Measurements from ENCODE around the gene RNF149.
"Not testable (repeated sequence)": the region's sequence is repeated elsewhere in the genome, so short reads cannot be mapped to it uniquely, and the experiment has no call there.

The RNF149 gene

GRCh38 chr2:101253703-101254450 lies 54.6 kb downstream of the RNF149 start:
- Histone ChIP-seq H3K4me2 (peak overlapping the region; percentile 76 to 99 (median 95)), H3K27me3 (no peaks in the 10 kb centered on the region), H3K27ac (peak overlapping the region; percentile 96 to 99 (median 98); a peak in 20 of 22 replicates), H3K36me3 (peaks cover 13 to 48% (median 32%) of the 10 kb centered on the region in 11 experiments), H3K4me1 (peaks cover 25 to 57% (median 39%) of the 10 kb centered on the region in 10 experiments), H3K4me3 (peak overlapping the region; percentile 90 to 100 (median 97)), H3K9me3 (replicated peaks in 1 of 11) (peaks cover 0 to 4% (median 2%) of the 10 kb centered on the region in 11 experiments; a peak in 11 of 22 replicates), H3K9ac (peak overlapping the region; percentile 97 to 100 (median 99)), H4K20me1 (peaks cover 29 to 58% (median 46%) of the 10 kb centered on the region in 11 experiments; a peak in 20 of 22 replicates)
- TF ChIP-seq Cebpa-rat (IDR thresholded peaks at IDR 0.05) = no peak

GRCh38 chr2:101253013-101253702 lies 55.3 kb downstream of the RNF149 start:
- H3K4me1 ChIP-seq = peaks cover 28 to 61% (median 41%) of the 10 kb centered on the region in 10 experiments
- no peak for TF ChIP-seq Cebpa-rat (IDR thresholded peaks at IDR 0.05)
- H3K36me3 ChIP-seq = peaks cover 5 to 41% (median 25%) of the 10 kb centered on the region in 11 experiments; a peak in 21 of 22 replicates
- H3K9ac ChIP-seq = peak overlapping the region; percentile 97 to 100 (median 99)
- no peaks in the 10 kb centered on the region for H3K27me3 ChIP-seq
- peak overlapping the region; percentile 90 to 100 (median 97) for H3K4me3 ChIP-seq
- no peaks in the 10 kb centered on the region for H3K9me3 ChIP-seq (replicated peaks in 1 of 11)
- H3K4me2 ChIP-seq = peak overlapping the region; percentile 76 to 99 (median 95)
- H3K27ac ChIP-seq = peak overlapping the region; percentile 96 to 99 (median 98)
- H4K20me1 ChIP-seq = peaks cover 27 to 50% (median 42%) of the 10 kb centered on the region in 11 experiments; a peak in 20 of 22 replicates

- Histone ChIP-seq H3K9ac (peak within 1 kb of the TSS; percentile 97 to 100 (median 99)), H4K20me1 (peaks cover 26 to 44% (median 38%) of the 10 kb centered on the region in 11 experiments; a peak in 20 of 22 replicates), H3K4me3 (peak within 1 kb of the TSS; percentile 90 to 100 (median 97)), H3K27me3 (no peaks in the 10 kb centered on the region), H3K36me3 (peaks cover 0 to 35% (median 19%) of the 10 kb centered on the region in 11 experiments; a peak in 20 of 22 replicates), H3K27ac (peak within 1 kb of the TSS; percentile 96 to 99 (median 98)), H3K4me1 (peaks cover 28 to 61% (median 41%) of the 10 kb centered on the region in 10 experiments), H3K4me2 (peak within 1 kb of the TSS; percentile 78 to 99 (median 95)), H3K9me3 (replicated peaks in 1 of 11) (no peaks in the 10 kb centered on the region)
- no peak for TF ChIP-seq Cebpa-rat (IDR thresholded peaks at IDR 0.05)
Observed at GRCh38 chr2:101252408-101253012, 56.0 kb downstream of the RNF149 start, which contains the start of gene CNOT11. Gene CNOT11, plus strand, starts transcription at chr2:101252886. Its CDS starts 79 bp downstream, at chr2:101252965.

- Histone ChIP-seq H3K9ac (peak overlapping the region; percentile 68 to 100 (median 98)), H3K27me3 (no peaks in the 10 kb centered on the region), H4K20me1 (peaks cover 26 to 40% (median 33%) of the 10 kb centered on the region in 11 experiments; a peak in 20 of 22 replicates), H3K27ac (peak overlapping the region in 10 of 11 experiments; percentile 53 to 99 (median 97); a peak in 20 of 22 replicates), H3K4me3 (peak overlapping the region; percentile 53 to 100 (median 97)), H3K36me3 (peaks cover 0 to 29% (median 14%) of the 10 kb centered on the region in 11 experiments; a peak in 13 of 22 replicates), H3K4me1 (peaks cover 28 to 57% (median 40%) of the 10 kb centered on the region in 10 experiments), H3K4me2 (peak overlapping the region; percentile 65 to 95 (median 81)), H3K9me3 (replicated peaks in 1 of 11) (no peaks in the 10 kb centered on the region)
- TF ChIP-seq Cebpa-rat (IDR thresholded peaks at IDR 0.05) = no peak
Observed at GRCh38 chr2:101251844-101252407, 56.6 kb downstream of the RNF149 start.

- H3K4me3 ChIP-seq; H3K27ac ChIP-seq; H3K9me3 ChIP-seq (replicated peaks in 1 of 11); H3K27me3 ChIP-seq: not testable (repeated sequence)
- peaks cover 21 to 34% (median 27%) of the 10 kb centered on the region in 11 experiments; a peak in 20 of 22 replicates for H4K20me1 ChIP-seq
- H3K36me3 ChIP-seq = peaks cover 0 to 23% (median 14%) of the 10 kb centered on the region in 11 experiments; a peak in 12 of 22 replicates
- H3K4me1 ChIP-seq = peaks cover 28 to 51% (median 38%) of the 10 kb centered on the region in 10 experiments
- H3K9ac ChIP-seq = peak overlapping the region in 1 of 11 experiments; percentile 98; a peak in 1 of 22 replicates
- H3K4me2 ChIP-seq = peak overlapping the region; percentile 65 to 95 (median 81); a peak in 17 of 22 replicates
Observed at GRCh38 chr2:101251246-101251781, 57.2 kb downstream of the RNF149 start.

GRCh38 chr2:101249826-101250225 lies 58.7 kb downstream of the RNF149 start:
- Histone ChIP-seq H3K27ac (no peak overlapping the region), H3K4me2 (no peak overlapping the region; a peak in 1 of 22 replicates), H4K20me1 (peaks cover 9 to 19% (median 16%) of the 10 kb centered on the region in 11 experiments; a peak in 17 of 22 replicates), H3K9me3 (replicated peaks in 1 of 11) (peaks cover 0 to 6% (median 0%) of the 10 kb centered on the region in 11 experiments; a peak in 6 of 22 replicates), H3K9ac (no peak overlapping the region), H3K4me3 (no peak overlapping the region), H3K27me3 (no peaks in the 10 kb centered on the region), H3K36me3 (peaks cover 0 to 8% (median 4%) of the 10 kb centered on the region in 11 experiments; a peak in 7 of 22 replicates), H3K4me1 (peaks cover 18 to 36% (median 27%) of the 10 kb centered on the region in 10 experiments)
- no peak for TF ChIP-seq Cebpa-rat (IDR thresholded peaks at IDR 0.05)

- H3K27ac ChIP-seq, H3K36me3 ChIP-seq, H4K20me1 ChIP-seq, H3K9ac ChIP-seq, H3K4me3 ChIP-seq, H3K27me3 ChIP-seq: not testable (repeated sequence)
- Histone ChIP-seq H3K4me2 (peak overlapping the region in 4 of 11 experiments; percentile 2 to 27 (median 14); a peak in 3 of 22 replicates), H3K4me1 (peaks cover 7 to 26% (median 17%) of the 10 kb centered on the region in 10 experiments), H3K9me3 (replicated peaks in 1 of 11) (peaks cover 0 to 14% (median 5%) of the 10 kb centered on the region in 11 experiments; a peak in 9 of 22 replicates)
Observed at GRCh38 chr2:101248756-101249155, 59.7 kb downstream of the RNF149 start.

- not testable (repeated sequence) for H3K27ac ChIP-seq, H3K4me2 ChIP-seq, H3K27me3 ChIP-seq, H4K20me1 ChIP-seq, H3K4me3 ChIP-seq, H3K9ac ChIP-seq, H3K36me3 ChIP-seq
- peaks cover 0 to 15% (median 5%) of the 10 kb centered on the region in 10 experiments; a peak in 10 of 20 replicates for H3K4me1 ChIP-seq
- H3K9me3 ChIP-seq (replicated peaks in 1 of 11) = peaks cover 0 to 14% (median 5%) of the 10 kb centered on the region in 11 experiments; a peak in 9 of 22 replicates
Observed at GRCh38 chr2:101245468-101245867, 63.0 kb downstream of the RNF149 start.

GRCh38 chr2:101244899-101245298 lies 63.6 kb downstream of the RNF149 start:
- peaks cover 0 to 13% (median 5%) of the 10 kb centered on the region in 10 experiments; a peak in 10 of 20 replicates for H3K4me1 ChIP-seq
- H3K4me3 ChIP-seq, H3K27ac ChIP-seq, H3K36me3 ChIP-seq, H3K9ac ChIP-seq, H4K20me1 ChIP-seq, H3K4me2 ChIP-seq, H3K27me3 ChIP-seq: not testable (repeated sequence)
- H3K9me3 ChIP-seq (replicated peaks in 1 of 11) = peaks cover 0 to 14% (median 5%) of the 10 kb centered on the region in 11 experiments; a peak in 9 of 22 replicates

- not testable (repeated sequence) for H3K9ac ChIP-seq, H3K4me2 ChIP-seq, H3K4me1 ChIP-seq, H4K20me1 ChIP-seq, H3K27ac ChIP-seq, H3K36me3 ChIP-seq, H3K4me3 ChIP-seq, H3K27me3 ChIP-seq
- peaks cover 0 to 14% (median 5%) of the 10 kb centered on the region in 11 experiments; a peak in 9 of 22 replicates for H3K9me3 ChIP-seq (replicated peaks in 1 of 11)
Observed at GRCh38 chr2:101244373-101244772, 64.1 kb downstream of the RNF149 start.
